K562 (cell line): ENCODE measurements around the gene NUPR1. TPM values are rescaled to one million over a fixed set of nuclear protein-coding genes. Genes with fewer than 3 reads are reported as not detected.
A peak's percentile ranks its signal among the peaks of the same experiment; 100 is the strongest.

Source experiments
- ARNT ChIP-seq, 2 experiments: fragments of 450-650 bp; IDR thresholded peaks; 2 replicates each; pipeline ENCODE4 v1.6.1; 2016; ENCODE audit warnings: mild to moderate bottlenecking in 1 of 2
- CHD1 ChIP-seq: fragments of 200-600 bp; sonication (generic); IDR thresholded peaks from one replicate; pipeline ENCODE4 v1.6.1; 2012; ENCODE audit warnings: mild to moderate bottlenecking, moderate library complexity, low read length, inconsistent platforms
- CREB5 ChIP-seq: fragments of 250-450 bp; sonication (Bioruptor Pico); IDR thresholded peaks from 2 replicates; pipeline ENCODE4 v1.5.0; 2020; ENCODE audit warnings: mild to moderate bottlenecking
- JUN ChIP-seq, 2 experiments: sonication (generic) in 1 of 2; formaldehyde crosslinking in 1 of 2; IDR thresholded peaks; 2 replicates each; pipeline versions ENCODE4 v1.6.1 to v1.8.0; 2012 to 2022; ENCODE audit warnings: borderline replicate concordance in 2 of 2, mild to moderate bottlenecking in 2 of 2, improper control_type of control experiment in 1 of 2, low read depth in 1 of 2, low read length in 1 of 2, missing genetic modification reagents in 1 of 2
- MAZ ChIP-seq, 2 experiments: fragments of 450-650 bp in 1 of 2; sonication (generic) in 1 of 2; formaldehyde crosslinking; IDR thresholded peaks in 1 of 2; conservative IDR thresholded peaks in 1 of 2; 2 replicates each; pipeline versions ENCODE4 v1.4.0 to v1.5.0; 2020; ENCODE audit warnings: mild to moderate bottlenecking in 1 of 2, missing genetic modification reagents in 1 of 2
- MEF2A ChIP-seq: IDR thresholded peaks from 2 replicates; pipeline ENCODE4 v1.6.1; 2011; ENCODE audit warnings: low read depth, mild to moderate bottlenecking, low read length, moderate library complexity; ENCODE audit not compliant: control insufficient read depth
- MTA2 ChIP-seq: fragments of 450-650 bp; IDR thresholded peaks from 2 replicates; pipeline ENCODE4 v1.6.1; 2016; ENCODE audit warnings: low read depth
- MXD1 ChIP-seq: fragments of 250-450 bp; sonication (Bioruptor Pico); IDR thresholded peaks from 2 replicates; pipeline ENCODE4 v1.8.0; 2021; ENCODE audit warnings: borderline replicate concordance, mild to moderate bottlenecking, moderate library complexity; ENCODE audit not compliant: poor library complexity, severe bottlenecking
- MYBL2 ChIP-seq, 2 experiments: fragments of 450-650 bp in 1 of 2; sonication (generic) in 1 of 2; formaldehyde crosslinking in 1 of 2; IDR thresholded peaks; 2 replicates each; pipeline versions ENCODE4 v1.6.1 to v1.8.1; 2017 to 2022; ENCODE audit warnings: borderline replicate concordance in 1 of 2, inconsistent platforms in 1 of 2, low read depth in 1 of 2, mild to moderate bottlenecking in 1 of 2, missing genetic modification reagents in 1 of 2, moderate library complexity in 1 of 2
- NFE2L1 ChIP-seq: fragments of 450-650 bp; IDR thresholded peaks from 2 replicates; pipeline ENCODE4 v1.6.1; 2016; ENCODE audit warnings: missing genetic modification characterization, low read depth, mild to moderate bottlenecking, missing compliant biosample characterization, moderate library complexity, borderline replicate concordance
- PHF21A ChIP-seq: fragments of 450-650 bp; IDR thresholded peaks from 2 replicates; pipeline ENCODE4 v1.6.1; 2017; ENCODE audit warnings: low read depth, borderline replicate concordance
- SETDB1 ChIP-seq: IDR thresholded peaks from one replicate; pipeline ENCODE4 v1.6.1; 2012; ENCODE audit warnings: low read length, control low read depth, inconsistent platforms
- TCF3 ChIP-seq: sonication (generic); formaldehyde crosslinking; IDR thresholded peaks from 2 replicates; pipeline ENCODE4 v1.4.0; 2020; ENCODE audit warnings: mild to moderate bottlenecking, missing genetic modification reagents
- TEAD1 ChIP-seq, 2 experiments: fragments of 450-650 bp in 1 of 2; sonication (generic) in 1 of 2; formaldehyde crosslinking; IDR thresholded peaks; 2 replicates each; pipeline versions ENCODE4 v1.4.0 to v1.8.0; 2020 to 2022; ENCODE audit warnings: mild to moderate bottlenecking in 2 of 2, missing genetic modification reagents in 1 of 2
- YY1 ChIP-seq, 3 experiments: IDR thresholded peaks; 2 replicates each; pipeline ENCODE4 v1.6.1; 2011; ENCODE audit warnings: low read length in 2 of 3, mild to moderate bottlenecking in 2 of 3, moderate library complexity in 2 of 3, borderline replicate concordance in 1 of 3, control low read depth in 1 of 3, low read depth in 1 of 3; ENCODE audit not compliant: insufficient read depth in 3 of 3, insufficient replicate concordance in 2 of 3, control insufficient read depth in 1 of 3, insufficient read length in 1 of 3; ENCODE audit errors: extremely low read depth in 1 of 3
- ZNF584 ChIP-seq: fragments of 200-800 bp; sonication (Bioruptor generic); IDR thresholded peaks from 2 replicates; pipeline ENCODE4 v1.6.1; 2016; ENCODE audit warnings: low read depth, mild to moderate bottlenecking, missing genetic modification characterization, missing compliant biosample characterization
- ZNF609 ChIP-seq: sonication (generic); formaldehyde crosslinking; IDR thresholded peaks from 2 replicates; pipeline ENCODE4 v1.8.1; 2023; ENCODE audit warnings: missing genetic modification reagents, mild to moderate bottlenecking, borderline replicate concordance
- polyA plus RNA-seq, 8 experiments: library from polyadenylated mRNA; depleted of rRNA in 4 of 8; stranded (reverse) in 5 of 8; unstranded in 3 of 8; fragments of >200 nt; fragmentation: Nextera tagmentation in 2 of 8; fragmentation: Illumina TruSeq in 1 of 8; extraction: Ambion mirVana in 2 of 8; extraction: Trizol in 1 of 8; gene quantifications; 2 replicates each; pipeline versions ENCODE4 v1.2.1 to v1.2.3, GENCODE V29; 2011 to 2014; ENCODE audit warnings: inconsistent platforms in 1 of 8, missing spikeins in 1 of 8
- total RNA-seq, 7 experiments: library from RNA; depleted of rRNA in 6 of 7; stranded (reverse); fragments of >200 nt in 6 of 7; fragmentation: Illumina TruSeq in 2 of 7; extraction: Trizol in 2 of 7; gene quantifications; 2 replicates each; pipeline versions ENCODE4 v1.2.1 to v1.2.3, GENCODE V29; 2011 to 2021; ENCODE audit warnings: low replicate concordance in 1 of 7

Gene NUPR1
- total and polyA plus RNA-seq, 9 of the 15 experiments (the other 6 are each of a cell fraction or from before 2014, with no cell fraction given), result 0.07 to 1.5 (median 0.27) TPM

- TF ChIP-seq PHF21A (no peak), YY1 (IDR thresholded peaks at IDR 0.05; ENCODE audit: borderline replicate concordance in 1 of 3, control insufficient read depth in 1 of 3, extremely low read depth in 1 of 3, insufficient read depth in 3 of 3, insufficient read length in 1 of 3, insufficient replicate concordance in 2 of 3, low read depth in 1 of 3, low read length in 2 of 3) (peak; percentile 93 to 99 (median 96)), ZNF609 (CRISPR knock-in tag) (no peak), NFE2L1 (tag) (no peak), MAZ (CRISPR knock-in tag; conservative IDR thresholded peaks at IDR 0.05 in 1 of 2, IDR thresholded peaks at IDR 0.05 in 1 of 2) (peak in 1 of 2 experiments; percentile 73; a peak in 3 of 4 replicates), TEAD1 (CRISPR knock-in tag; IDR thresholded peaks at IDR 0.05) (peak; percentile 27 to 52; a peak in 1 of 4 replicates), MYBL2 (IDR thresholded peaks at IDR 0.05; ENCODE audit: low read depth) (no peak; the same call in 1 of the 2 replicates), MYBL2 (CRISPR knock-in tag; IDR thresholded peaks at IDR 0.05; ENCODE audit: borderline replicate concordance) (no peak), CHD1 (no peak), ARNT (IDR thresholded peaks at IDR 0.05) (peak; percentile 64 to 90; a peak in 3 of 4 replicates), MTA2 (no peak), JUN (IDR thresholded peaks at IDR 0.05; ENCODE audit: borderline replicate concordance, low read depth, low read length) (peak; percentile 10; the same call in 1 of the 2 replicates), JUN (CRISPR knock-in tag; IDR thresholded peaks at IDR 0.05; ENCODE audit: borderline replicate concordance) (0 out of 2 replicates have a peak, but pooled peaks have one; percentile 27), ZNF584 (CRISPR knock-in tag) (0 out of 2 replicates have a peak, but pooled peaks have one; percentile 58), SETDB1 (no peak), TCF3 (CRISPR knock-in tag) (no peak), CREB5 (CRISPR knock-in tag) (no peak), MEF2A (no peak), MXD1 (CRISPR knock-in tag) (peak; percentile 71)
Measured at GRCh38 chr16:28491970-28492474, 46.8 kb downstream of the NUPR1 start, which contains the start of gene CLN3 (continued).
